MCF 10A (cell line): Measurements from ENCODE around the gene SBK1. TPM values are rescaled to one million over a fixed set of nuclear protein-coding genes. Genes with fewer than 3 reads are reported as not detected.

Experiments
- BruUV-seq: library from RNA; stranded (reverse); fragments of 400-500 nt; replicated peaks from 2 replicates; lab custom pipeline; 2021; lab: Mats Ljungman, UMichigan
- CTCF ChIA-PET: fragments of 300-600 bp; sonication (Branson Sonifier 250); formaldehyde crosslinking; extraction: SDS; loops from one replicate; lab custom pipeline; 2021; ENCODE audit warnings: antibody characterized with exemption, inconsistent platforms; lab: Yijun Ruan, JAX
- POLR2A ChIA-PET: fragments of 300-600, 350-650 bp; sonication (Branson Sonifier 250); formaldehyde crosslinking; extraction: SDS; loops from one replicate; lab custom pipeline; 2020; ENCODE audit warnings: antibody characterized with exemption, inconsistent platforms; lab: Yijun Ruan, JAX
- DNase-seq: peaks from one replicate; pipeline ENCODE4 v3.0.0-alpha.2; 2018; ENCODE audit not compliant: unreplicated experiment
- H3K27ac Mint-ChIP-seq: one replicate; pipeline ENCODE4 v1.8.0; 2022; ENCODE audit warnings: mild to moderate bottlenecking, low read depth, mixed read lengths; ENCODE audit not compliant: unreplicated experiment
- H3K27me3 Mint-ChIP-seq: one replicate; pipeline ENCODE4 v1.8.0; 2022; ENCODE audit warnings: mixed read lengths; ENCODE audit not compliant: insufficient read depth, unreplicated experiment
- H3K36me3 Mint-ChIP-seq: one replicate; pipeline ENCODE4 v1.8.0; 2022; ENCODE audit warnings: mild to moderate bottlenecking, moderate library complexity, mixed read lengths; ENCODE audit not compliant: insufficient read depth, unreplicated experiment
- H3K4me1 Mint-ChIP-seq: one replicate; pipeline ENCODE4 v1.8.0; 2022; ENCODE audit warnings: mixed read lengths; ENCODE audit not compliant: insufficient read depth, unreplicated experiment
- H3K4me3 Mint-ChIP-seq: one replicate; pipeline ENCODE4 v1.8.0; 2022; ENCODE audit warnings: mild to moderate bottlenecking, moderate library complexity, mixed read lengths; ENCODE audit not compliant: unreplicated experiment
- H3K9me3 Mint-ChIP-seq: one replicate; pipeline ENCODE4 v1.8.0; 2022; ENCODE audit warnings: mixed read lengths; ENCODE audit not compliant: unreplicated experiment
- CTCF ChIP-seq: fragments of 200-600 bp; IDR thresholded peaks from one replicate; pipeline ENCODE4 v1.8.0; 2022; ENCODE audit warnings: antibody characterized with exemption, mild to moderate bottlenecking; ENCODE audit not compliant: unreplicated experiment
- intact Hi-C: fragments of 100-400 bp; cut with micrococcal nuclease; formaldehyde crosslinking; loops from 2 replicates; pipeline ENCODE4 v1.14.1; 2022
- total RNA-seq: library from RNA; stranded (reverse); gene quantifications from 2 replicates; pipeline ENCODE4 v1.2.3, GENCODE V29; 2022

SBK1 gene
- total RNA-seq, 1 experiment from 2014 or later = 0.14 TPM

- peaks cover 4% of the 10 kb centered on the region for H3K4me1 Mint-ChIP-seq
- intact Hi-C loops = no loop called here
- no peak overlapping the region for H3K4me3 Mint-ChIP-seq
- BruUV-seq = no TSS peak
- DNase-seq = no peak
- no peak for TF ChIP-seq CTCF
- H3K27ac Mint-ChIP-seq = no peak overlapping the region
- peaks cover 66% of the 10 kb centered on the region for H3K27me3 Mint-ChIP-seq
- H3K36me3 Mint-ChIP-seq = peaks cover under 1% of the 10 kb centered on the region
- no peaks in the 10 kb centered on the region for H3K9me3 Mint-ChIP-seq
- CTCF ChIA-PET = interaction anchor here (1.1 kb wide), 1 partner anchor 22 kb away, joined by 3 read pairs; no protein-coding TSS in a partner anchor
- POLR2A ChIA-PET = no interaction called here
Measured at GRCh38 chr16:28259781-28260150, 32.6 kb upstream of the SBK1 start.

- POLR2A ChIA-PET = no interaction called here
- CTCF ChIA-PET = interaction anchor here (1.1 kb wide), 1 partner anchor 21 kb away, joined by 3 read pairs; no protein-coding TSS in a partner anchor
- Mint-ChIP-seq H3K9me3 (no peaks in the 10 kb centered on the region), H3K4me3 (no peak overlapping the region), H3K27ac (no peak overlapping the region), H3K4me1 (peaks cover 8% of the 10 kb centered on the region), H3K27me3 (peaks cover 70% of the 10 kb centered on the region), H3K36me3 (peaks cover 4% of the 10 kb centered on the region)
- TF ChIP-seq CTCF = no peak
- intact Hi-C loops = no loop called here
- BruUV-seq = no TSS peak
- DNase-seq = no peak
Measured at GRCh38 chr16:28260193-28260592, 32.1 kb upstream of the SBK1 start.

GRCh38 chr16:28261942-28262341 is 30.4 kb upstream of the SBK1 start:
- H3K27me3 Mint-ChIP-seq = peaks cover 68% of the 10 kb centered on the region
- H3K4me1 Mint-ChIP-seq = peaks cover 8% of the 10 kb centered on the region

GRCh38 chr16:28263305-28263704 is 29.0 kb upstream of the SBK1 start:
- TF ChIP-seq CTCF = no peak
- peaks cover 69% of the 10 kb centered on the region for H3K27me3 Mint-ChIP-seq

More at GRCh38 chr16:28261942-28262341, 30.4 kb upstream of the SBK1 start:
- BruUV-seq = no TSS peak
- DNase-seq = no peak
- POLR2A ChIA-PET = interaction anchor here (0.7 kb wide), 1 partner anchor 56 kb away, joined by 3 read pairs; no protein-coding TSS in a partner anchor
- intact Hi-C loops = no loop called here
- no peaks in the 10 kb centered on the region for H3K9me3 Mint-ChIP-seq
- TF ChIP-seq CTCF = no peak
- H3K4me3 Mint-ChIP-seq = no peak overlapping the region
- no peak overlapping the region for H3K27ac Mint-ChIP-seq
- CTCF ChIA-PET = interaction anchor here (1.2 kb wide), 1 partner anchor 55 kb away, joined by 3 read pairs; no protein-coding TSS in a partner anchor
- peaks cover 4% of the 10 kb centered on the region for H3K36me3 Mint-ChIP-seq

More at GRCh38 chr16:28263305-28263704, 29.0 kb upstream of the SBK1 start:
- Mint-ChIP-seq H3K9me3 (no peaks in the 10 kb centered on the region), H3K4me3 (no peak overlapping the region), H3K36me3 (peaks cover 4% of the 10 kb centered on the region), H3K27ac (no peak overlapping the region), H3K4me1 (peaks cover 8% of the 10 kb centered on the region)
- POLR2A ChIA-PET = no interaction called here
- CTCF ChIA-PET = interaction anchor here (1.0 to 1.4 kb wide), 2 partner anchors 15 to 29 kb away, joined by 3 to 4 read pairs; partner anchors contain the start of gene SBK1
- BruUV-seq = no TSS peak
- intact Hi-C loops = no loop called here
- no peak for DNase-seq
